ENCODE results near the gene CDK16. TPM values are rescaled to one million over a fixed set of nuclear protein-coding genes. Genes with fewer than 3 reads are reported as not detected.
A peak's percentile ranks its signal among the peaks of the same experiment; 100 is the strongest.

The CDK16 gene
- total RNA-seq, result 100 to 1,000 TPM; 150 to 192 (median 160) TPM
- 100 to 1,000 TPM; 104 to 124 (median 118) TPM for polyA plus RNA-seq
- long read RNA-seq, donor 1, transcript CDK16-202 (16 exons, 3,144 nt), result major isoform, 113 of 142 reads
- long read RNA-seq, donor 1, partial matches to known transcripts, result 14 of 142 reads
- long read RNA-seq, donor 1, other reads (novel, unspliced or antisense), result 14 of 142 reads
- long read RNA-seq, donor 2, transcript CDK16-202 (16 exons, 3,144 nt), result major isoform, 247 of 328 reads
- long read RNA-seq, donor 2, partial matches to known transcripts, result 39 of 328 reads
- long read RNA-seq, donor 2, other reads (novel, unspliced or antisense), result 38 of 328 reads

DNA sequence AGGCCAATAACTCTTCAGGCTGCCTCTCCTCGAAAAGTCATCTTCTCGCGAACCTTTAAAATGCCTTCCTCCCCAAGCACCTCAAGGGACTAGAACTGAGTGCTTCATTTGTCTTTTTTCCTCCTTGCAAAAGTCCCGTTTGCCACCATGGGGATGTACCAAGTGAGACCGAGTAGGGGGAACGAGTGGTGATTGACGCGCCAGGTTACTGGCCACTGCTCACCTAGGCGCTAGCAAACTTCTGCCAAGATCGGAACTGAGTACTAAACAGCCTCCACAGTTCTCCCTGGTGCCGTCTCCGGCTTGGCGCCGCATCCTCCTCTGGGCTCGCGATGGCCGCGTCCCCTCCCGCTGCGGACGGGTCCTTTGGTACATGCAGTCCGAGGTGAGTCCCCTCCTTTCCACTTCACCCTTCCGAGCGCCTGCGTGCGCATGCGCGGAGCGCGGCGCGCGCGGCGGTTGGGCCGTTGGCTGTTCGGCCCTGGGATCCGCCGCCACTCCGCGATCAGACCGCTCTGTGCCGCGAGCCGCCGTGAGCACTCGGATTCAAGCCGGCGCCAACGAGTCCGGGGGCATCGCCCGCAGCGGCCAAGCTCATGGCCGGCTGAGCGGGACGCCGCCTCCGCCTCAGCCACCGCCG is at the start of gene CDK16:
CDK16 (plus strand) TSS at position 402 of the 640 bp plus-strand sequence. CDS start 4,877 bp downstream, outside the sequence.
- Histone ChIP-seq H3K9me3 (no peaks in the 10 kb centered on the region), H3K4me3 (peak within 1 kb of the TSS; percentile 98), H3K4me1 (peaks cover 18% of the 10 kb centered on the region), H3K27ac (peak within 1 kb of the TSS; percentile 95), H3K36me3 (ENCODE audit: insufficient read depth in 1 of 2, low read depth in 1 of 2) (peaks cover 10 to 39% of the 10 kb centered on the region in 2 donors), H3K27me3 (ENCODE audit: insufficient read depth in 3 of 3, low read length in 2 of 3) (no peaks in the 10 kb centered on the region)
- WGBS, 3 donors, result 0 to 2% (median 1%) methylated on average over 17 to 61 of the region's 61 CpGs
- ATAC-seq, result peak; percentile 74 to 84 (median 76)
- TF ChIP-seq, protein P1, sequence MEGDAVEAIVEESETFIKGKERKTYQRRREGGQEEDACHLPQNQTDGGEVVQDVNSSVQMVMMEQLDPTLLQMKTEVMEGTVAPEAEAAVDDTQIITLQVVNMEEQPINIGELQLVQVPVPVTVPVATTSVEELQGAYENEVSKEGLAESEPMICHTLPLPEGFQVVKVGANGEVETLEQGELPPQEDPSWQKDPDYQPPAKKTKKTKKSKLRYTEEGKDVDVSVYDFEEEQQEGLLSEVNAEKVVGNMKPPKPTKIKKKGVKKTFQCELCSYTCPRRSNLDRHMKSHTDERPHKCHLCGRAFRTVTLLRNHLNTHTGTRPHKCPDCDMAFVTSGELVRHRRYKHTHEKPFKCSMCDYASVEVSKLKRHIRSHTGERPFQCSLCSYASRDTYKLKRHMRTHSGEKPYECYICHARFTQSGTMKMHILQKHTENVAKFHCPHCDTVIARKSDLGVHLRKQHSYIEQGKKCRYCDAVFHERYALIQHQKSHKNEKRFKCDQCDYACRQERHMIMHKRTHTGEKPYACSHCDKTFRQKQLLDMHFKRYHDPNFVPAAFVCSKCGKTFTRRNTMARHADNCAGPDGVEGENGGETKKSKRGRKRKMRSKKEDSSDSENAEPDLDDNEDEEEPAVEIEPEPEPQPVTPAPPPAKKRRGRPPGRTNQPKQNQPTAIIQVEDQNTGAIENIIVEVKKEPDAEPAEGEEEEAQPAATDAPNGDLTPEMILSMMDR (IDR thresholded peaks at IDR 0.05), result no peak
- DNase-seq, result peak; percentile 86 to 92
- intact Hi-C loops (cut with DNase I), result loop anchor here (2.0 kb wide), 1 partner anchor 14 kb away; the partner anchor contains the start of gene USP11 (in 2 of the 2)

DNA sequence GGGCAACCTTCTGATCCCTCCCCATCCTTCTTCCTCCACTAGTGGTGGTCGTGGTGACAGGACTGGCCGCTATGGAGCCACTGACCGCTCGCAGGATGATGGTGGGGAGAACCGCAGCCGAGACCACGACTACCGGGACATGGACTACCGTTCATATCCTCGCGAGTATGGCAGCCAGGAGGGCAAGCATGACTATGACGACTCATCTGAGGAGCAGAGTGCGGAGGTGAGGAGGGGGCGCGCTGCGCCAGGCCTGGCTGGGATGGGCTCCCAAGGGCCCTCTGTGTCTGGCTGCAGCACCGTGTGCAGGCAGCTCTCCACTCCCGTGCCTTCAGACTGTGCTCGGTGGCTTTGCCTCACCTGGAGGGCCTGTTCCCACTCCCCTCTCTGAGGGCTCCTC is 49.2 kb upstream of the CDK16 start:
- Histone ChIP-seq H3K4me3 (no peak overlapping the region), H3K9me3 (no peaks in the 10 kb centered on the region), H3K27ac (no peak overlapping the region), H3K27me3 (ENCODE audit: insufficient read depth in 3 of 3, low read length in 2 of 3) (peaks cover 0 to 25% (median 0%) of the 10 kb centered on the region in 3 donors), H3K36me3 (ENCODE audit: insufficient read depth in 1 of 2, low read depth in 1 of 2) (peaks cover 0 to 32% of the 10 kb centered on the region in 2 donors), H3K4me1 (no peaks in the 10 kb centered on the region)
- TF ChIP-seq, protein P1 (IDR thresholded peaks at IDR 0.05), result no peak
- 87 to 97% (median 91%) methylated on average over 16 to 19 of the region's 19 CpGs for WGBS, 3 donors
- intact Hi-C loops (cut with DNase I), result no loop called here
- no peak for ATAC-seq
- no peak for DNase-seq

DNA sequence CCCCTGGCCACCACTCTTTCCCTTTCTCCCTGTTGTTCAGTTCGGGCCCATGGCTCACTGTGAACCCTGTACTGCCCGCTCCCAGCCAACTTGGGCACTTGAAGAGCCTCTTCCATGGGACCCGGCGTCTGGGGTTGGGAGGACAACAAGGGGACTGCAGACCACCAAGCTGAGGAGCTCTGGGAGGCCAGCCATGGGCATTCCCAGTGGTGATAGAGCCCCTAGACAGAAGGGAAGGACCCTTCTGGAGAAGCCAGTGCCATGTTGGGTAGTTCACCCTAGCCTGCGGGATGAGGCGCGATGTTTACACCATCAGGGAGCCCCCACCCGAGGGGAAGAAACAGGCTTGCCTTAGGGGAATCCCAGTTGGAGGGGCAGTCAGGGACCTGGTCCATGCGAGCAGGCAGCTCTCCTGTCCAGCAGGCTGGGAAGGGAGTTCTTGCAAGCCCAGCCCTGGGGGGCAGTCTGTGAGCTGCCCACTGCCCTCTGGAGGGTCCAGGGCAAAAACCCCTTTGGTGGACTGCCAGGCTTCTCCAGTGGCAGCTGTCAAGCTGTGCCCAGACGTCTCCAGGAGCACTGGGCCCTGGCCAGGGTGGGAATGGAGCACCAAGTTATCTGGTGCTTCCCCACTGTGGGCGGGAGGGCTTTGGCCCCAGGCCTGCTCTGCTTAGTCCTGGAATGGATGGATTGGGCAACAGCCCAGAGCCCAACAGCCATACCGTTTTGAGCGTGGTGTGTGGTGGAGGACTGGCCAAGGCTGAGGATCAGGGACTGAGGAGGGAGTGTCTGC is 48.6 kb upstream of the CDK16 start:
- intact Hi-C loops (cut with DNase I), result no loop called here
- Histone ChIP-seq H3K4me3 (no peak overlapping the region), H3K9me3 (no peaks in the 10 kb centered on the region), H3K27me3 (ENCODE audit: insufficient read depth in 3 of 3, low read length in 2 of 3) (peaks cover 0 to 26% (median 0%) of the 10 kb centered on the region in 3 donors), H3K4me1 (no peaks in the 10 kb centered on the region), H3K36me3 (ENCODE audit: insufficient read depth in 1 of 2, low read depth in 1 of 2) (peaks cover 0 to 32% of the 10 kb centered on the region in 2 donors), H3K27ac (no peak overlapping the region)
- ATAC-seq (peak; percentile 36 to 52 (median 44)), DNase-seq (no peak)
- TF ChIP-seq, protein P1 (IDR thresholded peaks at IDR 0.05), result no peak
- 57 to 71% (median 61%) methylated on average over 12 to 13 of the region's 13 CpGs for WGBS, 3 donors

DNA sequence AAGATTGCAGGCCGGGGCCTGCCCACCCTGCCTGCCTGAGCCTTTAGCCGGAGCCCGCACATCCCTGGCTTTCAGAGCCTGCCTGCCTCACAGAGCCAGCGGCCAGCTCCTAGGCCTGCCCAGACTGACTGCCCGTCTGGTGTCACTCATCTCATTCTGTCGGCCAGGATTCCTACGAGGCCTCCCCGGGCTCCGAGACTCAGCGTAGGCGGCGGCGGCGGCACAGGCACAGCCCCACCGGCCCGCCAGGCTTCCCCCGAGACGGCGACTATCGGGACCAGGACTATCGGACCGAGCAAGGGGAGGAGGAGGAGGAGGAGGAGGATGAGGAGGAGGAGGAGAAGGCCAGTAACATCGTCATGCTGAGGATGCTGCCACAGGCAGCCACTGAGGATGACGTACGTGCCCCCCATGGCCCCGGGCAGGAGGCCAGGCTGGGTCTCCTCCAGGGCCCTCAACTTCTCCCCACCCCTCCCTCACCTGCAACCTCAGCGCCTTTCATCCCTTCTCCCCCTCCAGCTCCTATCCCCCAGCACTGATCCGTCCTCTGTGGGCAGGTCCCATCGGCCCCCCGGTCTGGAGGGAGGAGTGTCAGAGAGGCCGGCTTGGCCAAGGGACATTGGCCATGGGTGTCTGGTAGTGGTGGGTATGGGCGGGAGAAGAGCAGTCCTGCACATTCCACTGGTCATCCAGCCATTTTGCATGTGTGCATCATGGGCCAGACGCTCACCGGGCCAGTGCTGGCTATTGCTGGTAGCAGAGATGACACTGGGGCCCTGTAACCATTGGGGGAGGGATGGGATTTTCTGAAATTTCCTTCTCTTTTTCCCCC is 47.4 kb upstream of the CDK16 start:
- peaks cover 0 to 40% of the 10 kb centered on the region in 2 donors for H3K36me3 ChIP-seq (ENCODE audit: insufficient read depth in 1 of 2, low read depth in 1 of 2)
- no peak overlapping the region for H3K4me3 ChIP-seq
- peaks cover 0 to 32% (median 0%) of the 10 kb centered on the region in 3 donors for H3K27me3 ChIP-seq (ENCODE audit: insufficient read depth in 3 of 3, low read length in 2 of 3)
- WGBS, 3 donors, result 85 to 94% (median 89%) methylated on average over 24 to 34 of the region's 34 CpGs
- TF ChIP-seq, protein P1 (IDR thresholded peaks at IDR 0.05), result no peak
- DNase-seq (no peak), ATAC-seq (no peak)
- no peaks in the 10 kb centered on the region for H3K9me3 ChIP-seq
- no peaks in the 10 kb centered on the region for H3K4me1 ChIP-seq
- no peak overlapping the region for H3K27ac ChIP-seq
- intact Hi-C loops (cut with DNase I), result no loop called here
